DND-41 (cell line): ENCODE results near the gene ZNF132.

Experiments
- EZH2 ChIP-seq: IDR thresholded peaks from 3 replicates; pipeline ENCODE4 v1.6.1; 2012; ENCODE audit warnings: borderline replicate concordance, low read depth, mild to moderate bottlenecking, moderate library complexity, low read length, inconsistent platforms; ENCODE audit not compliant: severe bottlenecking
- TF ChIP-seq, protein P1 (sequence below): IDR thresholded peaks from 2 replicates; pipeline ENCODE4 v1.5.1; 2012; ENCODE audit warnings: borderline replicate concordance, low read length, moderate library complexity, mild to moderate bottlenecking; ENCODE audit not compliant: poor library complexity, severe bottlenecking; ENCODE audit errors: extremely low read depth

DNA sequence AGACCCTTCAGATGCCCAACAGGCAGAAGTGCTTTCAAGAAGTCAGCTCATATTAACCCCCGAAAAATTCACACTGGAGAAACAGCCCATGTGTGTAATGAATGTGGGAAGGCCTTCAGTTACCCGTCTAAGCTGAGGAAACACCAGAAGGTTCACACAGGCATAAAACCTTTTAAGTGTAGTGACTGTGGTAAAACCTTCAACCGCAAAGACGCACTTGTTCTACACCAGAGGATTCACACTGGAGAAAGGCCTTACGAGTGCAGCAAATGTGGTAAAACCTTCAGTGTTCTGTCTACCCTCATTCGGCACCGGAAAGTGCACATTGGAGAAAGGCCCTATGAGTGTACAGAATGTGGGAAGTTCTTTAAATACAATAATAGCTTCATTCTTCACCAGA lies 22.9 kb downstream of the ZNF132 start:
- TF ChIP-seq EZH2: no peak
- TF ChIP-seq, protein P1, sequence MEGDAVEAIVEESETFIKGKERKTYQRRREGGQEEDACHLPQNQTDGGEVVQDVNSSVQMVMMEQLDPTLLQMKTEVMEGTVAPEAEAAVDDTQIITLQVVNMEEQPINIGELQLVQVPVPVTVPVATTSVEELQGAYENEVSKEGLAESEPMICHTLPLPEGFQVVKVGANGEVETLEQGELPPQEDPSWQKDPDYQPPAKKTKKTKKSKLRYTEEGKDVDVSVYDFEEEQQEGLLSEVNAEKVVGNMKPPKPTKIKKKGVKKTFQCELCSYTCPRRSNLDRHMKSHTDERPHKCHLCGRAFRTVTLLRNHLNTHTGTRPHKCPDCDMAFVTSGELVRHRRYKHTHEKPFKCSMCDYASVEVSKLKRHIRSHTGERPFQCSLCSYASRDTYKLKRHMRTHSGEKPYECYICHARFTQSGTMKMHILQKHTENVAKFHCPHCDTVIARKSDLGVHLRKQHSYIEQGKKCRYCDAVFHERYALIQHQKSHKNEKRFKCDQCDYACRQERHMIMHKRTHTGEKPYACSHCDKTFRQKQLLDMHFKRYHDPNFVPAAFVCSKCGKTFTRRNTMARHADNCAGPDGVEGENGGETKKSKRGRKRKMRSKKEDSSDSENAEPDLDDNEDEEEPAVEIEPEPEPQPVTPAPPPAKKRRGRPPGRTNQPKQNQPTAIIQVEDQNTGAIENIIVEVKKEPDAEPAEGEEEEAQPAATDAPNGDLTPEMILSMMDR: no peak
